Measurements from ENCODE around the gene CCDC6.
"Not testable (repeated sequence)": the region's sequence is repeated elsewhere in the genome, so short reads cannot be mapped to it uniquely, and the experiment has no call there.

CCDC6 gene

DNA sequence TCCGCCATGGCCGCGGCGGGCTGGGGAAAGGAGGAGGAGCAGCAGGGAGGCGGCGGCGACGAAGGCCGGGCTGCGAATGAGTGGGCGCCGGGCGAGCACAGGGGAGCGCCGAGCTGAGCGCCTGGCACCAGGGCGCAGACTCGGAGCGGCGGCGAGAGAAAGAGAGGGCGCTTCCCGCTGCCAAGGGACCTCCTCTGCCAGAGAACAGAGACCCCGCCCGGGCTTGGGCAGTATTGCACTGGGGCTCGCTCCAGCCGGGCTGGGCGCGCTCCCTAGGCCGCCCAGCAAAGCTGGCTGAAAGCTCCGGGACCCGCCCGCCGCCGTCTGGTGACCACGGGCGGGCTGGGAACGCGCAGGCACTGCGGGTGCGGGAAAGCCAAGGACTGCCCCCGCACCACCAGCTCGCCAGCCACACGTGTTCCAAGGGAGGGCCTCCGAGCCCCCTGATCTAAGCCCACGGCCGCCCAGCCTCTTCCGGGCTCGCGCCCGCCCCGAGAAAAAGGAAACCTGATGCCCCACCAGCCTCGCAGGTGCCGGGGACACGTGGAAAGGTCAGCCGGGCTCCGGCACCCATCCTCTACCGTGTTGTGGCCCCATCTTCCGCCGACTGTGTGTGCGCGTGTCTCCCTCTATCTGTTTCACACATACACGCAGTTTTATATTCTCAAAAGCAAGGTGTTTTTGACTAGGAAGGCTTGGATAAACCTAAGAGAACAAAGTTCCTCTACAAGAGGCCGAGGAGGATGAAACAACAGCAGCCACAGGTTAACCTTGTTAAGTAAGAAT is at the start of gene CCDC6:
CCDC6 (minus strand) TSS at position 140 of the 786 bp plus-strand sequence; CDS start at position 8, 132 bp downstream.
- DNase-seq (ENCODE audit: low read depth, low spot score), result peak; percentile 98

DNA sequence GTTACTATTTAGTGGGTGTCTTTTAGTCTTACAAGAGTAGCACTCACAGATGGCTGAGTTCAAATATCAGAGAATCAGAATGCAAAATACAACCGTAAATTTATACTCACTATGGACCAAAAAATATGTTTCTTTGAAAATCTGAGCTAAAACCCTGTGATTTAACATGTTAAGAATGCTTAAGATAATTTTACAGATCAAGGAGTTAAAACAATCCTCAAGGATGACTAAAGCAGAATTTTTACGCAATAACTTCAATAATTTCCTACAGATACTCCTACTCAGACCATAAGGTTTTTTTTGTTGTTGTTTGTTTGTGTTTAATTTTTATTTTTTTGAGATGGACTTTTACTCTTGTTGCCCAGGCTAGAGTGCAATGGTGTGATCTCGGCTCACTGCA is 47.9 kb upstream of the CCDC6 start:
- no peak for DNase-seq (ENCODE audit: low read depth, low spot score)

GRCh38 chr10:59953711-59954110 is 47.4 kb upstream of the CCDC6 start:
- DNase-seq (ENCODE audit: low read depth, low spot score), result not testable (repeated sequence)

DNA sequence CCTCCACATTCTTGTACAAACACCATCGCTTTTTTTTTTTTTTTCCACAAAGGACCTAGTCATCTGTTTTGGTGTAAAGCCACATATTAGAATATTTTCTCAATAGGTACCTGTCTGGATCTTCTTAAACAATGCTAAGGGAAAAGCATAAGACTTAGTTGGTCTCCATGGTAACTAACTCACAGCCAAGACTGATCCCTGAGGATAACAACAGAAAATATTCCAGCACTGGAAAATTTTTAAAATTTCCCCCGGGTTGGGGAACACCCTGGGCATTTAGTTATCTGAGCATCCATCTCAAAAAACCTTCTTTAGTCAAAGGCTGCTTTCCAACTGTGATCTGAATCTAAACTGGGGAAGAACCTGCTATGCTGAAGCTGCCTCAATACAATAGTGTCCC is 43.7 kb upstream of the CCDC6 start:
- DNase-seq (ENCODE audit: low read depth, low spot score), result no peak

- DNase-seq (ENCODE audit: low read depth, low spot score), result no peak
These were observed 43.3 kb upstream of the CCDC6 start for GRCh38 chr10:59949608-59950007.

GRCh38 chr10:59945991-59946390 is 39.6 kb upstream of the CCDC6 start:
- no peak for DNase-seq (ENCODE audit: low read depth, low spot score)

DNA sequence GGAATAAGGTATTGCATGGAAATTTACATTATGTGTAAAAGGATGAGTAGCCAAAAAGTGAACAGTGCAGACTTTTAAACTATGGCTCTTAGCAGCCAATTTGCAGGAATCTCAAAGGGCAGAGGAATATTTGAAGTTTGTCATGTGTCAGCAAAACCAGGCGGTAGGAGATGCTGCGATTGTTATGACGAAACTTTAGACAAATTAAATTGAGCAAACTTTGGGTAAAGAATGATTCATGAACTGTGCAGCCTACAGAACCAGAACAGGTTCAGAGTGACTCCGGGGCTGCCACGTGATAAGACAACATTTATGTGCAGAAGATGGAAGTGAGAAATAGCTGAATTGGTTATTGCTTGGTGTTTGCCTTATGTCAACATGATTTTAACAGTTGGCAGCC is 39.2 kb upstream of the CCDC6 start:
- no peak for DNase-seq (ENCODE audit: low read depth, low spot score)

- DNase-seq (ENCODE audit: low read depth, low spot score), result no peak
These were observed 38.1 kb upstream of the CCDC6 start for GRCh38 chr10:59944339-59944935.

DNA sequence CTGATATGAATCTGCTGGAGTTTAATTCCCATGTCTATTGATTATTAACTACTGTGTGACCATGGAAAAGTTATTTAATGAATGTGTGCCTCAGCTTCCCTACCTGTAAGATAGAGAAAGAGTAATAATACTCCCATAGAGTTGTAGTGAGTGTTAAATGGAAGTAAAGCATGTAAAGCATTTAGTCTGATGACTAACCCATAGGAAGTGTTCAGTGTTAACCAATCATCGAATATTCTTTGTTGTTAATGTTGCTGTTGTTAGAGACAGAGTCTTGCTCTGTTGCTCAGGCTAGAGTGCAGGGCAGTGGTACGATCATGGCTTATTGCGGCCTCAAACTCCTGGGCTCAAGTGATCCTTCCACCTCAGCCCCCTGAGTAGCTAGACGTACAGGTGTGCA is 36.2 kb upstream of the CCDC6 start:
- DNase-seq (ENCODE audit: low read depth, low spot score), result no peak

GRCh38 chr10:59937720-59938119 is 31.4 kb upstream of the CCDC6 start:
- DNase-seq (ENCODE audit: low read depth, low spot score), result no peak

DNA sequence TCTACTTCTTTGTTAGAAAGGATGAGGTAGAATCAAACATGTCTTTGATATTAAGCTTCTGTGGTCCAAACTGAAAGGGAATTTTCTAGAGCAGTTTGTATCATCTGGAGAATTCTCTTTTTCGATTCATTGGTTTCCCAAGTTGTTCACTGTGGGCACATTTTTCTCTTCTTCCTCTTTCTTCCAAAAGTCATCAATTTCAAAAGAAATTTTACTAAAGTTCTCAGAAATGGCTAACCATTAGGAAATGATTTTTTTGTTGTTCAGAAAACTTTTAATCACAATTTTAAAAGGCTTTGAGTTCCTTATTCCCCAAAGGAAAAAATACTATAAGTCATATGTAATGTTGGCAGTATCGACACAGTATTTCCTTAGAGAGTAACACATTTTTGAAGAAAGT is 28.3 kb upstream of the CCDC6 start:
- no peak for DNase-seq (ENCODE audit: low read depth, low spot score)

- not testable (repeated sequence) for DNase-seq (ENCODE audit: low read depth, low spot score)
These were observed 24.6 kb upstream of the CCDC6 start for GRCh38 chr10:59930788-59931521.

- no peak for DNase-seq (ENCODE audit: low read depth, low spot score)
These were observed 19.7 kb upstream of the CCDC6 start for GRCh38 chr10:59926086-59926485.

DNA sequence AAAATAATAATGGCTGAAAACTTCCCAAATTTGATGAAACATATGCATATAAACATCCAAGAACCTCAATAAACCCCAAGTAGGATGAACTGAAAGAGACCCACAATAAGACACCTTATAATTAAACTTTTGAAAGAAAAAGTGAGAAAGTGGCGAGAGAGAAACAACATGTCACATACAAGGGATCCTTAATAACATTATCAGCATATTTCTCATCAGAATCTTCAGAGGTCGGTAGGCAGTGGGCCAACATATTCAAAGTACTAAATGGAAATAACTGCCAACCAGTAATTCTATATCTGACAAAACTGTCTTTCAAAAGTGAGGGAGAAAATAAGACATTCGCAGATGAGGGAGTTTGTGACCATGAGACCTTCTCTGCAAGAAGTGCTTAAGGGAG is 16.6 kb upstream of the CCDC6 start:
- DNase-seq (ENCODE audit: low read depth, low spot score), result no peak

GRCh38 chr10:59917922-59918321 is 11.6 kb upstream of the CCDC6 start:
- no peak for DNase-seq (ENCODE audit: low read depth, low spot score)

- no peak for DNase-seq (ENCODE audit: low read depth, low spot score)
These were observed 7.3 kb upstream of the CCDC6 start for GRCh38 chr10:59913547-59914237.

- DNase-seq (ENCODE audit: low read depth, low spot score), result no peak
These were observed 4.5 kb upstream of the CCDC6 start for GRCh38 chr10:59910867-59911266.

- DNase-seq (ENCODE audit: low read depth, low spot score), result no peak
These were observed 3.5 kb upstream of the CCDC6 start for GRCh38 chr10:59909815-59910214.

GRCh38 chr10:59908808-59909143 is 2.4 kb upstream of the CCDC6 start:
- DNase-seq (ENCODE audit: low read depth, low spot score), result no peak

GRCh38 chr10:59907918-59908807 is 1.8 kb upstream of the CCDC6 start:
- peak; percentile 93 for DNase-seq (ENCODE audit: low read depth, low spot score)

GRCh38 chr10:59907537-59907917 is 1.2 kb upstream of the CCDC6 start:
- no peak for DNase-seq (ENCODE audit: low read depth, low spot score)
